Activated CD8-positive, alpha-beta memory T cell treated with anti-CD3 and anti-CD28 coated beads for 4 hours (primary cell): ENCODE data around the gene CEACAM19.
"Not testable (repeated sequence)": the region's sequence is repeated elsewhere in the genome, so short reads cannot be mapped to it uniquely, and the experiment has no call there.

Source experiments
- DNase-seq, 2 donors: peaks; one replicate each; pipeline ENCODE4 v3.0.0-alpha.2; 2020; ENCODE audit warnings: low read depth in 2 of 2

The CEACAM19 gene

GRCh38 chr19:44671400-44671799, at the start of gene CEACAM19:
Gene CEACAM19 (plus strand): TSS chr19:44671482. CDS start chr19:44671932, 450 bp downstream.
- no peak for DNase-seq

DNA sequence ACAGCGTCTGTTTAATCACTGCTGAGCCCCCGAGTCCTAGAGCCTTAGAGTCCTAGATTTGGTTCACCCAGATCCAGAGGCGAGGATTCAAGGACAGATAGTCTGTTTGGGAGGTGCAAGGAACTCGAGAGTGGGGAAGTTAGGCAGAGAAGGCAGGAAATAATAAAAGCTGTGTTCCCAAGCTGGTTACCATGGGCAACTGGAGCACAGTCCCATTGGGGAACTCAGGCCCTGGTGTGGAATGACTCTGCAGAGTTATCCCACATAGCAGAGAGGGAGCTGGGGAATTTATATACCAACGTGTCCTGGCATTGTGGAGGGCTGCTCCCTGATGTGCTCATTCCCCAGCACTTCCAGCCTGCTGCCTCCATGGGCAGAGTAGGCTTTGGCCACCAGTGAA, 48.2 kb upstream of the CEACAM19 start:
- no peak for DNase-seq

- no peak for DNase-seq
Measured at GRCh38 chr19:44623626-44624025, 47.7 kb upstream of the CEACAM19 start.

- no peak for DNase-seq
Measured at GRCh38 chr19:44624840-44625354, 46.4 kb upstream of the CEACAM19 start.

- DNase-seq, result not testable (repeated sequence)
Measured at GRCh38 chr19:44625637-44626036, 45.6 kb upstream of the CEACAM19 start.

GRCh38 chr19:44626048-44626624, 45.1 kb upstream of the CEACAM19 start:
- no peak for DNase-seq

GRCh38 chr19:44627631-44628030, 43.7 kb upstream of the CEACAM19 start:
- no peak for DNase-seq

DNA sequence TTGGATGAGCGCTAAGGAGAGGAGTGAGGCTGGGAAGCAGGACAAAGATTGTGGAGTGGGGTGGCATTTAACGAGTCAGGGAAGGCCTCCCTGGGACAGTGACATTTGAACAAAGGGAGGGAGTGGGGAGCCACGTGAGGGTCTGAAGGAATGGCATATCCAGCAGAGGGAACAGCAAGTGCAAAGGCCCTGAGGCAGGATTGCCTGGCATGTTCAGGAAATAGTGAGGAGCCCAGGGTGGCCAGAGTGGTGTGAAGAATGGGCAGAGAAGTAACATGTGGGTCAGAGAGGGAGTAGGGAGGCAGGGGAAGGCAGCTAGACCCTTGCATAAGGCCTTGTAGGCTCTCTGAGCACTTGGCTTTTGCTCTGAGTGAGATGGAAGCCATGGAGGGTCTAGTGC, 42.5 kb upstream of the CEACAM19 start:
- DNase-seq, result no peak

GRCh38 chr19:44631611-44632010, 39.7 kb upstream of the CEACAM19 start:
- not testable (repeated sequence) for DNase-seq

DNA sequence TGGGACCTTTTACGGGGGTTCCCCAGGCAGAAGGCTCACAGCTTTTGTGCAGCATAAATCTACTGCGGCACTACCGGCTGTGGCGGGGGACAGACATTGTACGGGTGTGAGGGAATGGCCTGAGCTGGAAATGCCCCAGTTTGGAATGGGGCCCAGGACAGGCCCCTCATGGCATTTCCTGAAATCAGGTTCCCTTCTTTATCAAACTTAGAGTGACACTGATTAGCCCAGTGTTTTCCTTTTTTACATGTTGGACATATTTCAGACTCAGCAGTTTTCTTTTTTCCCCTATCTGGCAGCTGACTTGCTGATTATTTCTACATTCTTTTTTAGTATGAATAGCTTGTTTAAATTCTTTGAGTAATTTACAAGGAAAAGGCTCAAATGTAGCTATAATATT, 37.2 kb upstream of the CEACAM19 start:
- not testable (repeated sequence) for DNase-seq

DNA sequence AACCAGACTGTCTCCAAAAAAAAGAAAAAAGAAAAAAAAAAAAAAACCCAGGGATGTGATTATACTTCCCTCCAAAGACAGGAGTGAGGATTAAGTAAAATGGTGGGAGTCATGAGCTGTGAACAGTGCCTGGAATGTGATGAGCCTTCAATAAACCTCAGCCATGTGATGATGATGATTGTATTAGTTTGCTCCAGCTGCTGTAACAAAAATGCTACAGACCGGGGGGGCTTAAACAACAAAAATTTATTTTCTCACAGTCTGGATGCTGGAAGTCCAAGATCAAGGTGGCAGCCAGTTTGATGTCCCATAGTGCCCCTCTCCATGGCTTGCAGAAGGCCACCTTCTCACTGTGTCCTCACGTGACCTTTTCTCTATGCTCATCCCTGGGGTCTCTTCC, 36.5 kb upstream of the CEACAM19 start:
- no peak for DNase-seq

DNA sequence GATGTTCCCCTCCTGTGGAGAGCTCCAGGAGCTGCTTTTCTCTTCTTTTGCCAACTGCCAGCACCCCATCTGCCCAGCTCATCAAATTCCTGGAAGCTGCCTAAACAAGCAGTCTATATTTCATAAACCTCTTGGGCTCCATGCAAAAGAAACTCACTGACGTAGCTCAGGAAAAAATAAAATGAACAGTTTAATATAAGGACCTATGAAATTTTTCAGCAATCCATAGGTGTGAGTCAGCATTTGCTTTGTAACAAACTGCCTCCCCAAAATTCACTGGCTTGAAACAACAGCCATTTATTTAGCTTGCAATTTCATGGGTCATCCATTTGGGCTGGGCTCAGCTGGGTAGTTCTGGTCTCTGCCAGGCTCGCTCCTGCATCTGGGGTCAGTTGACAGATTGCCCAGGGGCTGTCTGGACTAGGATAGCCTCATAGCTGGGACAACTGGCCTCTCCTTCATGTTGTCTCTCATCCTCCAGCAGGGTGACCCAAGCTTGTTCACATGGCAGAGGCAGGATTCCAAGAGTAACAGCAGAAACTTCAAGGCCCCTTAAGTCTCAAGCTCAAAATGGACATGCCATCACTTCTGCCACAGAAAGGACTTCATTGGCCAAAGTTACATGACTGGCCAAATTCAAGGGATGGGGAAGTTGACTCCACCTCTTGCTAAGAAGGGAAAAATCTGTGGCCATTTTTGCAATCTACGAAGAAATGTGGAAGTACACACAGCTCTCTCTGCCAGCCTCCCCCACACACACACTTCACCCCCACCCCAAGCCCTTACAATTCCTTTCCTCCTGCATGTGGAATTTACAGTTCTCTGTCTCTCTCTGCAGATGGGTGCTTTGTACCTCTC, 35.5 kb upstream of the CEACAM19 start:
- DNase-seq, result no peak

DNA sequence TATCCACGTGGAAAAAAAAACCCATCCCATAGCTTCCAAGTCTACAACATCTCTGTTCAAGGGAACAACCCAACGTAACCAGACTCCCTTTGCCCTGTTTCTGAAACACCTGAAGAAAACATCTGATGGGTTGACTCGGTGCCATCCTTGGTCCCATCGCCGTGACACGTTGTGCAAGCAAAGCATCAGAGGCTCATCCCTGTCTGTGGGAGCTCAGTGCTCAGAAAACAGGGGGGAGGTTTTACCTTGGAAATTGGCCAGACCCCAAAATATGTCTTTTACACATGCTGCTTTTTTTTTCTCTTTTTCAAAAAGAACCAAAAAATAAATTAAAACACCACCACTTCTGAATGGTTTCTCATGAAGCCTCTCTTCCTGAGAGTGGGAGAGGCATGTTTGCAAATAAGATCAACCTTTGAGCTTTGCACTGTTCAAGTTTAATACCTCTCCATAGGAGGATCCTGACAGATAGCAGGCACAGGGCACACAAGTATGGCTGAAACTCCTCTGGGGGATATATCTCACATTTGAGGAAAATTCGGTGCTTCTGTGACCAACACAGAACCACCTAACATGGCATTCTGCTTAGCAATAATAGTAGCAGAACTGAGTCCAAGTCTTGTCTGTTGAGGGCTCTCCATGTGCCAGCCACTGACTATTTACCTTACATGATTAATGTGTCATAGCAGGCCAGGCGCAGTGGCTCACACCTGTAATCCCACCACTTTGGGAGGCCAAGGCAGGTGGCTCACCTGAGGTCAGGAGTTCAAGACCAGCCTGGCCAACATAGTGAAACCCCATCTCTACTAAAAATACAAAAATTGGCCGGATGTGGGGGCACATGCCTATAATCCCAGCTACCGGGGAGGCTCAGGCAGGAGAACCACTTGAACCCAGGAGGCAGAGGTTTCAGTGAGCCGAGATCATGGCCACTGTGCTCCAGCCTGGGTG, 34.6 kb upstream of the CEACAM19 start:
- no peak for DNase-seq

DNA sequence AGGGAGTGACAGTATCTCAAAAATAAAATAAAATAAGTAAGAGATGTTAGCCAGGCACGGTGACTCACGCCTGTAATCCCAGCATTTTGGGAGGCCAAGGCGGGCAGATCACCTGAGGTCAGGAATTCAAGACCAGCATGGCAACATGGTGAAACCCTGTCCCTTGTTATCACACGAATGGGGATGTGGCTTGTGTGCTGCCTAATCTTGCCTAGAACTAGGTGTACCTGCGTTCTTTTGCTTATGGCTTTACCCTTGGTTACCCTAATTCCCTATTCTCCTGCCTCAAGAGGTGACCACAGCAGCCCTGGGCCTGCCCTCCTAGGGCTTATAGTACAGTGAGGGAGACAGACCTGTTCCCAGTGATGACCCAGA, 33.9 kb upstream of the CEACAM19 start:
- DNase-seq, result no peak

DNA sequence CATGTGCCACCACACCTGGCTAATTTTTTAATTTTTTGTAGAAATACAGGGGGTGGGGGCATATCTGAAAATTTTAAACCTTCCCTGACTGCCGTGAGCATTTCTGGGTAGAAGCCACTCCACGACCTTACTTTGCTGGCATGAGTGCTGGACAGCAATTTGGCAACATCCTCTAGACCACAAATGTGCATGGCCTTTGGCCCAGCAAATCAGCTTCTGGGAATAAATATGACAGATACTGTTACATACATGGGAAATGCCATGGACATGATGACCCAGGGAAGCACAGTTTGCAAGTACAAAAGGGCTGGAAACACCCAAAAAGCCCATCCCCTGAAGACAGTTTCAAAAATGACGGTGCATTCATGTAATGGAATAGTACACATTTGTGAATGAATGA, 30.8 kb upstream of the CEACAM19 start:
- DNase-seq, result no peak

DNA sequence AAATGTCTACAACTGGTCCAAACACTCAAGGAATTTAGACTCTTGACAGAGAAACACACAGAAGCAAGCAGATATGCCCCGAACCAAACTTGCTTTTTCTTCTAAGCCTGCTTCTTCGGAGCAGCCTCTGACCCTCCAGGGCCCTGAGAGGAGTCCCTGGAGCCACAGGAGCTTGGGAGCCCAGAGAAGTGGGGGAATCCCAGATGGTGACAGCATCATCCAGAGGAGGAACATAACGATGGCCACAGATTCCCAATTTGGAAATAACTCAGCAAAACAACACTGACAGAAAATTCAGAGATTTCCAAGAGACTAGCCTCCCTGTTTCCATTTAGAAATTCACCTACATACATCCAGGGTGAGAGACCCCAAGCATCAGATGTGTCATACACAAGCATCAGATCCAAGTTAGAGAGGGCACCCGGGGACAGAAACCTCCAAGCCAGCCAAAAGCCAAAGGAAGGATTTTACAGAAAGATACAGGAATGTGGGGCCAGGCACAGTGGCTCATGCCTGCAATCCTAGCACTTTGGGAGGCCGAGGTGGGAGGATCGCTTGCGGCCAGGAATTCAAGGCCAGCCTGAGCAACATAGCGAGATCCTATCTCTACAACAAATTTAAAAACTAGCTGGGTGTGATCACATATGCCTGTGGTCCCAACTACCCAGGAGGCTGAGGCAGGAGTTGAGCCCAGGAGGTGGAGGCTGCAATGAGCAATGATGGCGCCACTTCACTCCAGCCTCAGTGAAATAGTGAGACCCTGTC, 29.6 kb upstream of the CEACAM19 start:
- DNase-seq, result no peak

GRCh38 chr19:44642377-44642776, 28.9 kb upstream of the CEACAM19 start:
- DNase-seq, result no peak

DNA sequence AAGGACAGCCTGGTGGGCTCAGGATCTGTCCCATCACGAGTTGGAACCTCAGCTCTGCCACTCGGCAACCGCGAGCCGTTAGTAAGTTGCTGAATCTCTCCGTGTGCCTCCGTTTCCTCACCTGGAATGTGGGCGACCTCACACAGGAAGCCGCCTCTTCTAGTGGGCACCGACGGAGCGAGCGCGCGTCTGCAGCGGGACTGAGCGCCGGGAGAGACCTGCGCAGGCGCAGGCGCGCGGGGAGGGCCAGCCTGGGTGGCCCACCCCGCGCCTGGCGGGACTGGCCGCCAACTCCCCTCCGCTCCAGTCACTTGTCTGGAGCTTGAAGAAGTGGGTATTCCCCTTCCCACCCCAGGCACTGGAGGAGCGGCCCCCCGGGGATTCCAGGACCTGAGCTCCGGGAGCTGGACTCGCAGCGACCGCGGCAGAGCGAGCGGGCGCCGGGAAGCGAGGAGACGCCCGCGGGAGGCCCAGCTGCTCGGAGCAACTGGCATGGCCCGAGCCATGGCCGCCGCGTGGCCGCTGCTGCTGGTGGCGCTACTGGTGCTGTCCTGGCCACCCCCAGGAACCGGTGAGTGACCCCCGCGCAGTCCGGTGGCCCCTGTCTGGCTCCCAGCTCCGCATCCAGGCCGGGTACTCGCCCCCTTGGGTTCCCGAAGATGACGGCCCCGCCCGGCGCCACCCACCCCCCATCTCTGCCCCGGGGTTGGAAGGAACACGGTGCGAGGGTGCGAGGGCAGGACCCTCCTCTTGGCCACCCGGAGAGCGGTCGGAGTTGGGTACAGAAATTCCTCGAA, 27.5 kb upstream of the CEACAM19 start, which contains the start of gene PVR:
PVR (plus strand) TSS at position 306 of the 797 bp plus-strand sequence; CDS start at position 493, 187 bp downstream.
- no peak for DNase-seq

- DNase-seq, result no peak
Measured at GRCh38 chr19:44644402-44645016, 26.8 kb upstream of the CEACAM19 start.
